Measurements from ENCODE around the gene RGS8. TPM values are rescaled to one million over a fixed set of nuclear protein-coding genes. Genes with fewer than 3 reads are reported as not detected.

RGS8 gene
- total RNA-seq, 1 donor from 2014 or later: not detected

DNA sequence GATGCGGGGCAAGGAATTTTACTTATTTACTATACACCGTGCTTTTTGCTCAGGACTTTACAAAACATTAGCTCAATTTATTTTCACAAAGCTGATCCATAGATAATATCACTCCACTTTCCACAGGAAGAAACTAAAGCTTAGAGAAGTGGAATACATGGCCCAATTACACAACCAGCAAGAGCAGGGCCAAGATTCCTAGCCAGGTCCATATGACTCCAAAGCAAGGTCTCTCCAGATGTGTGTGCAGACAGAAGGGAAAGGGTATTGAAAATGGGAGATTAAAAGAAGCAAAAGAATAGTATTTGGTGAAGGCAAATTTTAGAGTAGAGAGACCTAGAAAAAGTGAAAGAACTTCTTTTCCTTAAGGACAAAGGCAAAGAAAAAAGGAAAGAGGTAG, 30.4 kb downstream of the RGS8 start:
- H3K4me1 ChIP-seq: no peaks in the 10 kb centered on the region
- TF ChIP-seq, protein P1, sequence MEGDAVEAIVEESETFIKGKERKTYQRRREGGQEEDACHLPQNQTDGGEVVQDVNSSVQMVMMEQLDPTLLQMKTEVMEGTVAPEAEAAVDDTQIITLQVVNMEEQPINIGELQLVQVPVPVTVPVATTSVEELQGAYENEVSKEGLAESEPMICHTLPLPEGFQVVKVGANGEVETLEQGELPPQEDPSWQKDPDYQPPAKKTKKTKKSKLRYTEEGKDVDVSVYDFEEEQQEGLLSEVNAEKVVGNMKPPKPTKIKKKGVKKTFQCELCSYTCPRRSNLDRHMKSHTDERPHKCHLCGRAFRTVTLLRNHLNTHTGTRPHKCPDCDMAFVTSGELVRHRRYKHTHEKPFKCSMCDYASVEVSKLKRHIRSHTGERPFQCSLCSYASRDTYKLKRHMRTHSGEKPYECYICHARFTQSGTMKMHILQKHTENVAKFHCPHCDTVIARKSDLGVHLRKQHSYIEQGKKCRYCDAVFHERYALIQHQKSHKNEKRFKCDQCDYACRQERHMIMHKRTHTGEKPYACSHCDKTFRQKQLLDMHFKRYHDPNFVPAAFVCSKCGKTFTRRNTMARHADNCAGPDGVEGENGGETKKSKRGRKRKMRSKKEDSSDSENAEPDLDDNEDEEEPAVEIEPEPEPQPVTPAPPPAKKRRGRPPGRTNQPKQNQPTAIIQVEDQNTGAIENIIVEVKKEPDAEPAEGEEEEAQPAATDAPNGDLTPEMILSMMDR (IDR thresholded peaks at IDR 0.05): no peak
- DNase-seq (no peak), ATAC-seq (no peak)
- no peak overlapping the region for H3K4me3 ChIP-seq
- no peaks in the 10 kb centered on the region for H3K27me3 ChIP-seq
- intact Hi-C loops (cut with DNase I): no loop called here
- no peak overlapping the region for H3K27ac ChIP-seq
- H3K36me3 ChIP-seq: no peaks in the 10 kb centered on the region
- H3K9me3 ChIP-seq: no peaks in the 10 kb centered on the region

- intact Hi-C loops (cut with DNase I): no loop called here
- TF ChIP-seq, protein P1 (IDR thresholded peaks at IDR 0.05): no peak
- Histone ChIP-seq H3K27me3 (no peaks in the 10 kb centered on the region), H3K4me3 (no peak overlapping the region), H3K4me1 (no peaks in the 10 kb centered on the region), H3K27ac (no peak overlapping the region), H3K36me3 (no peaks in the 10 kb centered on the region), H3K9me3 (no peaks in the 10 kb centered on the region)
- peak; percentile 49 for ATAC-seq
- DNase-seq: no peak
These were observed 31.5 kb downstream of the RGS8 start for GRCh38 chr1:182652933-182653332.

GRCh38 chr1:182651339-182651724, 33.1 kb downstream of the RGS8 start:
- intact Hi-C loops (cut with DNase I): no loop called here
- TF ChIP-seq, protein P1 (IDR thresholded peaks at IDR 0.05): no peak

GRCh38 chr1:182650678-182651338, 33.6 kb downstream of the RGS8 start:
- intact Hi-C loops (cut with DNase I): no loop called here
- Histone ChIP-seq H3K4me1 (no peaks in the 10 kb centered on the region), H3K27me3 (no peaks in the 10 kb centered on the region), H3K4me3 (no peak overlapping the region), H3K9me3 (no peaks in the 10 kb centered on the region), H3K27ac (no peak overlapping the region), H3K36me3 (no peaks in the 10 kb centered on the region)
- TF ChIP-seq, protein P1 (IDR thresholded peaks at IDR 0.05): no peak
- DNase-seq (no peak), ATAC-seq (no peak)

More at GRCh38 chr1:182651339-182651724, 33.1 kb downstream of the RGS8 start:
- H3K27ac ChIP-seq: no peak overlapping the region
- no peak overlapping the region for H3K4me3 ChIP-seq
- no peak for ATAC-seq
- no peaks in the 10 kb centered on the region for H3K9me3 ChIP-seq
- H3K4me1 ChIP-seq: no peaks in the 10 kb centered on the region
- H3K27me3 ChIP-seq: no peaks in the 10 kb centered on the region
- no peak for DNase-seq
- no peaks in the 10 kb centered on the region for H3K36me3 ChIP-seq

DNA sequence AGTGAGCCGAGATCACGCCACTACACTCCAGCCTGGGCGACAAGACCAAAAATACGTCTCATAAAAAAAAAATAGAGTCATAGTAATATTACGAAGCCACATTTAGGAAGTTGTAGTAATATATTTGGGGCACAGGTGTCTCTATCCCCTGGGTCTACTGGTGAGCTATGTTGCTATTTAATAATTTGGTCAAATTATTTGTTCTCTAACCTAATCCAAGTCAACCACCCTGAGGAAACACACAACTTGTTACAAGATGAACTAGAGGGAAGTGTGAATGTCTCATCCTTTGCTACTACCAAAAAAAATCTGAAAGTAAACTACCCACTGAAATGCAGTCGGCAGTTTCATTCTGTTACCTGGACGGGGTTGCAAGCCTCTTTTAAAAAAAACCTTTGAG, 35.3 kb downstream of the RGS8 start:
- TF ChIP-seq, protein P1 (IDR thresholded peaks at IDR 0.05): no peak
- DNase-seq: no peak
- no peaks in the 10 kb centered on the region for H3K4me1 ChIP-seq
- H3K27ac ChIP-seq: no peak overlapping the region
- intact Hi-C loops (cut with DNase I): no loop called here
- ATAC-seq: no peak
- H3K9me3 ChIP-seq: no peaks in the 10 kb centered on the region
- no peak overlapping the region for H3K4me3 ChIP-seq
- H3K36me3 ChIP-seq: no peaks in the 10 kb centered on the region
- no peaks in the 10 kb centered on the region for H3K27me3 ChIP-seq

- Histone ChIP-seq H3K4me3 (no peak overlapping the region), H3K4me1 (no peaks in the 10 kb centered on the region), H3K9me3 (no peaks in the 10 kb centered on the region), H3K36me3 (no peaks in the 10 kb centered on the region), H3K27ac (no peak overlapping the region), H3K27me3 (no peaks in the 10 kb centered on the region)
- DNase-seq: no peak
- TF ChIP-seq, protein P1 (IDR thresholded peaks at IDR 0.05): no peak
- no peak for ATAC-seq
- intact Hi-C loops (cut with DNase I): no loop called here
These were observed 37.6 kb downstream of the RGS8 start for GRCh38 chr1:182646739-182647138.

All from upper lobe of right lung (tissue), 1 donor.